HG02571 (cell line): ENCODE data around the gene MCOLN1.
"Not testable (repeated sequence)": the region's sequence is repeated elsewhere in the genome, so short reads cannot be mapped to it uniquely, and the experiment has no call there.

Experiments used
- ATAC-seq: cut with Tn5 transposase; IDR thresholded peaks from one replicate; pipeline ENCODE4 v1.9.1; 2021; ENCODE audit warnings: mild to moderate bottlenecking, moderate library complexity; ENCODE audit not compliant: unreplicated experiment

MCOLN1 gene

GRCh38 chr19:7562646-7563393, 40.4 kb downstream of the MCOLN1 start:
- ATAC-seq, result no peak

DNA sequence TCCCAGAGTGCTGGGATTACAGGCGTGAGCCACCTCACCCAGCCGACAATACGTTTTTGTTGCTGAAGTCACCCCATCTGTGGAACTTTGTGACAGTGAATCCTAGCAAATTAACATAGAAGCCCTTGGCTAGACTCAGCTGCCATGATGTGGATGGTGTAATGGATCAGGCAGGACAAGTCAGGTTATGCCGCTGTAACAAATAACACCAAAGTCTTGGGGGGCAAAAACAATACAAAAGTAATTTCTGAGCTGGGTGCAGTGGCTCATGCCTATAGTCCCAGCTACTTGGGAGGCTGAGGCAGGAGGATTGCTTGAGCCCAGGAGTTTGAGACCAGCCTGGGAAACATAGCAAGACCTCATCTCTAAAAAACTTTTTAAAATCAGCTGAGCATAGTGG, 42.4 kb downstream of the MCOLN1 start:
- ATAC-seq, result no peak

DNA sequence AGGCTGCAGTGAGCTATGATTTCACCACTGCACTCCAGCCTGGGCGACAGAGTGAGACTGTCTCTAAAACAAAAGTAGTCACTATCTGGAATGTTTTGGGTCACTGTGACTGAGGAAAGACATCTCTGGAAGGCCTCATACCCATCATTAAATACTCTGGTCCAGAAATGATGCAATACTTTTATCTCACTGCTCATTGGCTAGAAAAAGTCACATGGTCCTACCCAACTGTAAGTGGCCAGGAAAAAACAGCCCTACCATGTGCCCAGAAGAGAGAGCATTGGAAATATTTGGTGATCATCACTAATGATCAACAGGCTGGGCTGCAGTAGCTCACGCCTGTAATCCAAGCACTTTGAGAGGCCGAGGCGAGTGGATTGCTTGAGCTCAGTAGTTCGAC, 42.9 kb downstream of the MCOLN1 start:
- no peak for ATAC-seq

- no peak for ATAC-seq
Measured at GRCh38 chr19:7570761-7571160, 48.3 kb downstream of the MCOLN1 start.

DNA sequence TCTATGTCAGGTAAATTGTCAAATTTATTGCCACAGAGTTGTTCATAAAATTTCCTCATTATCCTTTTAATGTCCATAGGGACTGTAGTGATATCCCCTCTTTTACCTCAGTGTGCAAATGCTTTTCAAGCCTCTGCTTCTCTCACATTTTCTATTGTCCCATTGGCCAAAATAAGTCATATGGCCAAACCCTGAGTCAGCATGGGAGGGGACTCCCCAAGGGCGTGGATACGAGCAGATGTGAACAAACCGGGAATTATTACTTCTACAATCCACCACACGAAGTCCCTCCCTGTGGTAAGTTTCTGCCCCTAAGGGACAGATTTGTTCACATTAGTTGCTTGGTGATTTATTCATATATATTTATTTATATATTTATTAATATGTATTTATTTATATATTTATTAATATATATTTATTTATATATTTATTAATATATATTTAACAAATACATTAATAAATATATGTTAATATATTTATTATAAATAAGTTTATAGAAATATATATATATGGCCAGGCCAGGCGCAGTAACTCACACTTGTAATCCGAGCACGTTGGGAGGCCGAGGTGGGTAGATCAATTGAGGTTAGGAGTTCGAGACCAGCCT, 53.1 kb downstream of the MCOLN1 start:
- ATAC-seq, result no peak

- ATAC-seq, result not testable (repeated sequence)
Measured at GRCh38 chr19:7577422-7577821, 55.0 kb downstream of the MCOLN1 start.

GRCh38 chr19:7578127-7578526, 55.7 kb downstream of the MCOLN1 start:
- ATAC-seq, result no peak

DNA sequence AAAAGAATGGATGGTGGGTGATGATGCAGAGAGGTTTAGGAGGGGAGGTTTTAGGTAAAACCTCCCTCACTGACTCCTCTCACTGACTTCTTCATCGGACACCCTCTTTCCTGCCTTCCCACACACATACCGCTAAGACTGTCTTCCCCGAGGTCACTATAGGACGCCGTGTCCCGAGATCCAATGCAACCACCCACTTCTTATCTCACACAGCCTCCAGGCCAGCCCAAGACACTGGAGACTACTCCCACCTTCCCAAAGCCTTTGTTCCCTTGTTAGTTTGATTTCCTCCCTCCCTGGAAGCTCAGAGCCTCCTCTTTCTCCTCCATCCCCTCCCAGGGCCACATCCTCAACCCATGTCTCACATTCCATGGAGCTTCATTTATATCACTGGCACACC, 56.8 kb downstream of the MCOLN1 start:
- ATAC-seq, result no peak

- ATAC-seq, result no peak
Measured at GRCh38 chr19:7582446-7582845, 60.0 kb downstream of the MCOLN1 start.
